ENCODE data around the gene CEBPZOS. TPM values are rescaled to one million over a fixed set of nuclear protein-coding genes. Genes with fewer than 3 reads are reported as not detected.

Gene CEBPZOS
- total and polyA plus RNA-seq, 9 donors, result 27.2 to 42.4 (median 35.1) TPM

DNA sequence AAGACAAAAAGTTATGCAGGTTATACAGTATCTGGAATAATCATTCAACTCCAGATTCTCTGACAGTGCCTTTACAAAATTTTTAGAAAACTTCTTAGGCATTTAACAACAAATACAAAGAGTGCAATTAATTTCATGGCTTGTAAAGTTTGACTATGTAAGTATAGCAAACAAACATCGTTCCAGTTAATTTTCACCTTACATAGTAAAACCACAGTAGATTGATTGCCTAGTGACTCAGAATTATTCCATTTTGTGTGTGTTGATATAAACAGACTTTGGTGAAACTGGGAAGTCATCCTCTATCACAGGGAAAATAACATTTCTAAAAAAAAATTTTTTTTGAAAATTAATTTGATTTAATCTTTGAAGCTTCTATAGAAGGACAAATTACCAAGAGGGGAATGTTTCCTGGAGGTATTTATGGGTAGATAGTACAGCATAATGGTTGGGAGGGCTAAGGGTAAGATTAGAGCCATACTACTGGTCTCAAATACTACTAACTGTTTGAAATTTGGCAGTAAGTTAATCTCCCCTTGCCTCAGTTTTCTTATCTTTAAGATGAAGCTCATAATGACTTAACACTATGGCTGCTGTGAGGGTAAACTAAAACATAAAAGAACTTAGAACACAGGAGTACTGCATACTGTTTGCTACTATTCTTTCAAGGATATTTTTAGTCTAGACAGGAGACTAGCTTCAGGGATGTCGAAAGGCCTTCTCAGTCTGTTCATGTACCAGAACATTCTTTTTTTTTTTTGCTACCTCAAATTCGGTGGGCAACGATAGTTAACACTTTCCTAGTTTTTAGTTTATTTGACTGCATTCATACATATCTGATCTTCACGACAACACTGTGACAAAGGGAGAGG, 54.8 kb downstream of the CEBPZOS start:
- peaks cover 37% of the 10 kb centered on the region for H3K36me3 ChIP-seq (ENCODE audit: control insufficient read depth, insufficient read depth, low read length)
- 67% methylated on average over 1 of the region's 5 CpGs for WGBS (ENCODE audit: insufficient coverage)
- no peaks in the 10 kb centered on the region for H3K27me3 ChIP-seq (ENCODE audit: control insufficient read depth, insufficient read depth, low read length)
- H3K27ac ChIP-seq (ENCODE audit: low read length), result no peak overlapping the region
- H3K4me3 ChIP-seq (ENCODE audit: low read length), result no peak overlapping the region
- DNase-seq, result no peak
- H3K9me3 ChIP-seq (replicated peaks; ENCODE audit: control insufficient read depth, low read depth, low read length), result no peaks in the 10 kb centered on the region
- no peaks in the 10 kb centered on the region for H3K4me1 ChIP-seq (ENCODE audit: control insufficient read depth, insufficient read depth, low read length)

Other genes starting within 250 kb of the CEBPZOS start
- 25.4 TPM for gene STRN, start 230.0 kb upstream of the CEBPZOS start, total RNA-seq
- 10 to 100 TPM; 12.2 to 22.4 (median 19.6) TPM for gene STRN, start 230.0 kb upstream of the CEBPZOS start, polyA plus RNA-seq (ENCODE audit: insufficient read depth in 1 of 8, insufficient read length in 8 of 8, low replicate concordance in 1 of 8)
- 14.7 TPM for gene HEATR5B, start 112.1 kb upstream of the CEBPZOS start, total RNA-seq
- gene HEATR5B, start 112.1 kb upstream of the CEBPZOS start, polyA plus RNA-seq (ENCODE audit: insufficient read depth in 1 of 8, insufficient read length in 8 of 8, low replicate concordance in 1 of 8), result 10 to 100 TPM; 10.2 to 14.7 (median 11.4) TPM
- gene GPATCH11, start 112.0 kb upstream of the CEBPZOS start, total RNA-seq, result 7.4 TPM
- 10 to 100 TPM in 1 of 8 donors, 1 to 10 TPM in 7; 5.3 to 11.3 (median 8.7) TPM for gene GPATCH11, start 112.0 kb upstream of the CEBPZOS start, polyA plus RNA-seq (ENCODE audit: insufficient read depth in 1 of 8, insufficient read length in 8 of 8, low replicate concordance in 1 of 8)
- 22.5 TPM for gene EIF2AK2, start 39.5 kb upstream of the CEBPZOS start, total RNA-seq
- gene EIF2AK2, start 39.5 kb upstream of the CEBPZOS start, polyA plus RNA-seq (ENCODE audit: insufficient read depth in 1 of 8, insufficient read length in 8 of 8, low replicate concordance in 1 of 8), result 10 to 100 TPM; 13.4 to 27.7 (median 18.5) TPM
- not detected for gene SULT6B1, start 7.8 kb upstream of the CEBPZOS start, total RNA-seq
- not detected for gene SULT6B1, start 7.8 kb upstream of the CEBPZOS start, polyA plus RNA-seq (ENCODE audit: insufficient read depth in 1 of 8, insufficient read length in 8 of 8, low replicate concordance in 1 of 8)
- 56.9 TPM for gene CEBPZ, start 35.1 kb downstream of the CEBPZOS start, total RNA-seq
- gene CEBPZ, start 35.1 kb downstream of the CEBPZOS start, polyA plus RNA-seq (ENCODE audit: insufficient read depth in 1 of 8, insufficient read length in 8 of 8, low replicate concordance in 1 of 8), result 10 to 100 TPM; 34.5 to 56.4 (median 39.3) TPM
- gene NDUFAF7, start 35.2 kb downstream of the CEBPZOS start, total RNA-seq, result 14.2 TPM
- 10 to 100 TPM; 10.9 to 18.4 (median 13.6) TPM for gene NDUFAF7, start 35.2 kb downstream of the CEBPZOS start, polyA plus RNA-seq (ENCODE audit: insufficient read depth in 1 of 8, insufficient read length in 8 of 8, low replicate concordance in 1 of 8)
- 36.2 TPM for gene PRKD3, start 128.3 kb downstream of the CEBPZOS start, total RNA-seq
- 10 to 100 TPM; 18.0 to 39.7 (median 28.1) TPM for gene PRKD3, start 128.3 kb downstream of the CEBPZOS start, polyA plus RNA-seq (ENCODE audit: insufficient read depth in 1 of 8, insufficient read length in 8 of 8, low replicate concordance in 1 of 8)
- gene QPCT, start 148.1 kb downstream of the CEBPZOS start, total RNA-seq, result 6.3 TPM
- 10 to 100 TPM in 1 of 8 donors, 1 to 10 TPM in 7; 3.3 to 10.2 (median 5.9) TPM for gene QPCT, start 148.1 kb downstream of the CEBPZOS start, polyA plus RNA-seq (ENCODE audit: insufficient read depth in 1 of 8, insufficient read length in 8 of 8, low replicate concordance in 1 of 8)

Measured in muscle of leg (tissue), 11 donors.